Neural cell (in vitro differentiated cells): Measurements from ENCODE around the gene MYO5A.

Source experiments
- POLR2AphosphoS5 ChIP-seq: IDR thresholded peaks from 2 replicates; pipeline ENCODE4 v1.6.1; 2012
- TF ChIP-seq, protein P1 (sequence below): fragments of 450-650 bp; IDR thresholded peaks from 2 replicates; pipeline ENCODE4 v1.5.1; 2014; ENCODE audit warnings: antibody characterized with exemption, mild to moderate bottlenecking, moderate library complexity; ENCODE audit not compliant: poor library complexity, severe bottlenecking

DNA sequence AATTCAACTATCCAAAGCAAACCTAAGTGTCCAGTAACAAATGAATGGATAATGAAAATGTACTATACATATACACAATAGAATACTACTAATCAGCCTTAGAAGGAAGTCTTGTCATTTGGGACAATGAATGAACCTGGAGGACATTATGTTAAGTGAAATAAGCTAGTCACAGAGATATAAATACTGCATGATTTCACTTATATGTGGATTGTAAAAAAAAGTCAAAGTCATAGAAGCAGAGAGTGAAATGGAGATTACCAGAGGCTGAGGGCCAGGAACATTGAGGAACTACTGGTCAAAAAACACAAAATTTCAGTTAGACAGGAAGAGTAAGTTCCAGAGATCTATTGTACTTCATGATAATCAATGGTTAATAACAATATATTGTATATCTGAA is 33.6 kb downstream of the MYO5A start:
- TF ChIP-seq POLR2AphosphoS5: no peak
- TF ChIP-seq, protein P1, sequence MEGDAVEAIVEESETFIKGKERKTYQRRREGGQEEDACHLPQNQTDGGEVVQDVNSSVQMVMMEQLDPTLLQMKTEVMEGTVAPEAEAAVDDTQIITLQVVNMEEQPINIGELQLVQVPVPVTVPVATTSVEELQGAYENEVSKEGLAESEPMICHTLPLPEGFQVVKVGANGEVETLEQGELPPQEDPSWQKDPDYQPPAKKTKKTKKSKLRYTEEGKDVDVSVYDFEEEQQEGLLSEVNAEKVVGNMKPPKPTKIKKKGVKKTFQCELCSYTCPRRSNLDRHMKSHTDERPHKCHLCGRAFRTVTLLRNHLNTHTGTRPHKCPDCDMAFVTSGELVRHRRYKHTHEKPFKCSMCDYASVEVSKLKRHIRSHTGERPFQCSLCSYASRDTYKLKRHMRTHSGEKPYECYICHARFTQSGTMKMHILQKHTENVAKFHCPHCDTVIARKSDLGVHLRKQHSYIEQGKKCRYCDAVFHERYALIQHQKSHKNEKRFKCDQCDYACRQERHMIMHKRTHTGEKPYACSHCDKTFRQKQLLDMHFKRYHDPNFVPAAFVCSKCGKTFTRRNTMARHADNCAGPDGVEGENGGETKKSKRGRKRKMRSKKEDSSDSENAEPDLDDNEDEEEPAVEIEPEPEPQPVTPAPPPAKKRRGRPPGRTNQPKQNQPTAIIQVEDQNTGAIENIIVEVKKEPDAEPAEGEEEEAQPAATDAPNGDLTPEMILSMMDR: no peak
